ENCODE data around the gene CELSR2. TPM values are rescaled to one million over a fixed set of nuclear protein-coding genes. Genes with fewer than 3 reads are reported as not detected.

Gene CELSR2
- total and polyA plus RNA-seq, 2 of the 8 experiments (the other 6 are each of a cell fraction or from before 2014, with no cell fraction given), result 12.0 to 27.7 TPM

DNA sequence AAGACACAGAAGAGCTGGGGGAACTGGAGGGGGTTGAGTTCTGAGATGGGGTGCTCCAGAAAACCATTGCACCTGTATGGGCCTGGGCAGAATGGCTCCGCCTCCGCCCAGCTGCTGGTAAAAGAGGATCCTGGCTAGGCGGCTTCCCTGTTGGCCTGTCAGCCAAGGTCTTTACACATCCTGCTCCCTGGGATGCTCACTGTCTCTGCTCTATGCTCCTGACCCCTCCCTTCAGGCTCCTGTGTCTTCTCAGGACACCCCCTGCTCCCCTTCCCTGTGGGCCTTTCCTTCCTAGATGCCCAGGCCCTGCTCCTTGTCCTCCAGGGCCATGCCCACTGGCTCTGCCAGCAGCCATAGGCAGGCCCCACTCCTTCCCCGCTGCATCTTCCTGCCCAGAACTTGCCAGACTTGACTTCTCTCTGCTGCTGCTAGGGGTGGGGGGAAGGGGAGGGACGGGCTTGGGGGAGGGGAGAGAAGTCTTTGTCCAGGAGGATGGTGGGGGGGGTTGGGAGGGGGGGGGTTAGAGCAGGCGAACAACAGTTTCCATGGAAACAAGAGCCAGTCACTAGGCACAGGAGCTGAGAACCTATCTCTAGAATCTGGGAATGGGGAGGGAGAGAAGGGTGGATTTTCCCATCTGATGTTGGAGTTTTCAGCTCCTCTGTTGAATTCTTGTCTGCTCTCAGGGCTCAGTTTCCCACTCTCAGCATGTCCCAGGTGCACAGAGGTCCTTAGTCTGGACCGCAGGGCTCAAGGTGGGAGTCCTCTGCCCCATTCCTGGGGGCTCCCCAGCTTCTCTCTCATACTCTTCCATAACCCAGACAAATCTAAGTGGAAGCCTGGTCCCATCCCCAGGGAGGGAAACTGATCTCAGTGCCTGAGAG is 10.6 kb downstream of the CELSR2 start:
- Histone ChIP-seq H3K4me1 (replicated peaks in 1 of 4; ENCODE audit: control insufficient read depth in 3 of 4, insufficient read depth in 4 of 4, low read length in 3 of 4) (peaks cover 0 to 20% (median 12%) of the 10 kb centered on the region in 4 experiments; a peak in 6 of 7 replicates), H2BK120ac (replicated peaks; ENCODE audit: low read depth, low read length) (no peak overlapping the region), H3K23me2 (ENCODE audit: low read depth, low read length) (no peaks in the 10 kb centered on the region; the same call in 1 of the 2 replicates), H3K23ac (ENCODE audit: insufficient read length) (no peak overlapping the region), H4K91ac (replicated peaks; ENCODE audit: insufficient read length, low read length) (no peak overlapping the region), H4K20me1 (replicated peaks in 1 of 2; ENCODE audit: control insufficient read depth in 1 of 2, insufficient read depth in 2 of 2, low read length in 2 of 2) (peaks cover 0 to 2% of the 10 kb centered on the region in 2 experiments), H3K56ac (replicated peaks; ENCODE audit: insufficient read length, low read depth, low read length) (no peak overlapping the region), H3K27ac (ENCODE audit: low read depth, low read length) (peak overlapping the region; percentile 39; the same call in 1 of the 2 replicates), H2BK12ac (ENCODE audit: low read depth, low read length) (peak overlapping the region; percentile 60; the same call in 1 of the 2 replicates), H3K9me3 (ENCODE audit: insufficient read depth in 2 of 2, low read depth in 1 of 2, low read length in 1 of 2) (no peaks in the 10 kb centered on the region), H4K5ac (ENCODE audit: insufficient read length, low read depth, low read length) (no peak overlapping the region), H2BK20ac (ENCODE audit: low read length) (no peak overlapping the region), H3K4me2 (ENCODE audit: insufficient read depth in 1 of 2, low read depth in 2 of 2, low read length in 2 of 2) (peak overlapping the region in 1 of 2 experiments; percentile 55; a peak in 3 of 4 replicates), H3K18ac (ENCODE audit: extremely low read depth, low read length) (no peak overlapping the region; the same call in none of the 2 replicates), H4K8ac (ENCODE audit: extremely low read depth, insufficient read depth, low read length) (peak overlapping the region; percentile 9; the same call in 1 of the 2 replicates), H2AK5ac (ENCODE audit: low read depth, low read length) (no peak overlapping the region), H2BK15ac (ENCODE audit: low read length) (no peak overlapping the region), H2BK5ac (ENCODE audit: low read depth, low read length) (peak overlapping the region; percentile 81; the same call in 1 of the 2 replicates), H2AFZ (ENCODE audit: low read length) (no peak overlapping the region), H3K4ac (replicated peaks; ENCODE audit: insufficient read length, low read depth, low read length) (no peak overlapping the region), H3K14ac (ENCODE audit: insufficient read length) (no peak overlapping the region), H3K79me2 (ENCODE audit: control insufficient read depth in 1 of 2, insufficient read depth in 2 of 2, low read length in 2 of 2) (peaks cover 0 to 13% of the 10 kb centered on the region in 2 experiments; a peak in 1 of 4 replicates), H3K27me3 (replicated peaks in 1 of 4; ENCODE audit: control insufficient read depth in 3 of 4, extremely low read depth in 1 of 4, insufficient read depth in 3 of 4, low read length in 3 of 4) (no peaks in the 10 kb centered on the region), H3K79me1 (ENCODE audit: low read depth, low read length) (peaks cover 6% of the 10 kb centered on the region; the same call in 1 of the 2 replicates), H3K36me3 (ENCODE audit: control insufficient read depth in 2 of 4, insufficient read depth in 4 of 4, low read length in 3 of 4) (peaks cover 4 to 10% (median 7%) of the 10 kb centered on the region in 4 experiments; a peak in 5 of 8 replicates), H3K4me3 (ENCODE audit: extremely low read depth in 1 of 4, insufficient read depth in 2 of 4, low read depth in 3 of 4, low read length in 4 of 4) (no peak overlapping the region), H3K9ac (replicated peaks in 1 of 4; ENCODE audit: extremely low read depth in 1 of 4, low read depth in 3 of 4, low read length in 3 of 4) (0 out of 7 replicates have a peak overlapping the region, but pooled peaks of 1 of the 4 experiments have one; percentile 7)
- WGBS, 2 experiments (ENCODE audit: extremely low coverage in 1 of 2, insufficient coverage in 1 of 2, insufficient read length in 1 of 2, insufficient replicate concordance in 2 of 2, low coverage in 1 of 2, low lambda C conversion rate in 2 of 2, missing lambda C conversion rate in 1 of 2), result 72% methylated on average over 6 of the region's 7 CpGs; no CpG with 5 or more reads in 1 of the 2 experiments
- TF ChIP-seq RBBP5 (IDR thresholded peaks at IDR 0.05; ENCODE audit: borderline replicate concordance, low read depth, low read length), result peak; percentile 47; the same call in 1 of the 2 replicates
- TF ChIP-seq BACH1 (IDR thresholded peaks at IDR 0.05; ENCODE audit: low read length), result no peak
- no peak for FAIRE-seq
- POLR2A ChIA-PET (ENCODE audit: partially characterized antibody), result interaction anchor here (0.7 to 1.5 kb wide), 6 partner anchors 10 to 213 kb away, joined by 3 to 7 read pairs (median 3); partner anchors contain the start of genes PSRC1 and SARS1
- CTCF ChIA-PET (ENCODE audit: partially characterized antibody), result interaction anchor here (0.6 to 8.5 kb wide), 19 partner anchors 10 to 238 kb away, joined by 3 to 95 read pairs (median 3); partner anchors contain the start of genes ATXN7L2, CELSR2, PSRC1 and SORT1
- no peak for DNase-seq (ENCODE audit: low read depth in 1 of 2, low spot score in 2 of 2)

Measured in H1 (cell line).